ENCODE data around the gene IPPK.

DNA sequence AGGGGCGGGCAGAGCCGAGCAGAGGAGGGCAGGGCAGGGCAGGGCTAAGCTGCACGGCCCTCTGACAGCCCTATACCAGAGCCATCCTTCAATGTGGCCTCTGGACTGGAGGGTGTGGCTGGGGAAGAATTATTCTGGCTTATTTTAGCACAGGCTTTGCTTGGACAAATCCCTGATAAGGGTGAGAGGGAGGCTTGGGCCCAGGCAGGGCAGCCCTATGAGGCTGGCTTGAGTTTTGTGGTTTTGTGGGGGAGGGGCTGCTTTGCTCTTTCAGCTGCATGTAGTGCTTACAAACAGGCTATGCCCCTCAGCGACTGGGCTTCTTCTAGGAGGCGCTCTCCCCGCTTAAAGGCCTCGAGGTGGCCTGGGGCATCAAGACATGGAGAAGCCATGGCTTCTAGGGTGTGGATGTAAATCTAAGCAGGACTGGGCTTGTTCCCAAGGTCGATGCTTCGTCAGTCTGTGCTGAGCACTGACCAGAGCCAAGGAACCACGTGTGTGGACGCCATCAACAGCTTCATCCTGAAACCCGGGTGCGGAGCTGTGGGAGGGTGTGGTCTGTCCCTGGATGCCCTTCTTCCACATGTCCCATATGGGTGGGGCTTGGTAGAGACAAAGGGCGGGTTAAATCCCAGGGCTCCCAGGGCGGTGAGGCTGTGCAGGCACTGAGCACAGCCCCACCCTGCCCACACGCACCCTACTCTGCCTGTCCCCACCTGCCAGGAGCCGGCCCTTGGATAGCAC is 45.7 kb upstream of the IPPK start:
- TF ChIP-seq, protein P1, sequence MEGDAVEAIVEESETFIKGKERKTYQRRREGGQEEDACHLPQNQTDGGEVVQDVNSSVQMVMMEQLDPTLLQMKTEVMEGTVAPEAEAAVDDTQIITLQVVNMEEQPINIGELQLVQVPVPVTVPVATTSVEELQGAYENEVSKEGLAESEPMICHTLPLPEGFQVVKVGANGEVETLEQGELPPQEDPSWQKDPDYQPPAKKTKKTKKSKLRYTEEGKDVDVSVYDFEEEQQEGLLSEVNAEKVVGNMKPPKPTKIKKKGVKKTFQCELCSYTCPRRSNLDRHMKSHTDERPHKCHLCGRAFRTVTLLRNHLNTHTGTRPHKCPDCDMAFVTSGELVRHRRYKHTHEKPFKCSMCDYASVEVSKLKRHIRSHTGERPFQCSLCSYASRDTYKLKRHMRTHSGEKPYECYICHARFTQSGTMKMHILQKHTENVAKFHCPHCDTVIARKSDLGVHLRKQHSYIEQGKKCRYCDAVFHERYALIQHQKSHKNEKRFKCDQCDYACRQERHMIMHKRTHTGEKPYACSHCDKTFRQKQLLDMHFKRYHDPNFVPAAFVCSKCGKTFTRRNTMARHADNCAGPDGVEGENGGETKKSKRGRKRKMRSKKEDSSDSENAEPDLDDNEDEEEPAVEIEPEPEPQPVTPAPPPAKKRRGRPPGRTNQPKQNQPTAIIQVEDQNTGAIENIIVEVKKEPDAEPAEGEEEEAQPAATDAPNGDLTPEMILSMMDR (IDR thresholded peaks at IDR 0.05), result no peak
- no peak for TF ChIP-seq POLR2A (IDR thresholded peaks at IDR 0.05)
- TF ChIP-seq EP300 (IDR thresholded peaks at IDR 0.05), result no peak

All from tibial nerve (tissue), 4 donors.